Measurements from ENCODE around the gene CCDC152.

DNA sequence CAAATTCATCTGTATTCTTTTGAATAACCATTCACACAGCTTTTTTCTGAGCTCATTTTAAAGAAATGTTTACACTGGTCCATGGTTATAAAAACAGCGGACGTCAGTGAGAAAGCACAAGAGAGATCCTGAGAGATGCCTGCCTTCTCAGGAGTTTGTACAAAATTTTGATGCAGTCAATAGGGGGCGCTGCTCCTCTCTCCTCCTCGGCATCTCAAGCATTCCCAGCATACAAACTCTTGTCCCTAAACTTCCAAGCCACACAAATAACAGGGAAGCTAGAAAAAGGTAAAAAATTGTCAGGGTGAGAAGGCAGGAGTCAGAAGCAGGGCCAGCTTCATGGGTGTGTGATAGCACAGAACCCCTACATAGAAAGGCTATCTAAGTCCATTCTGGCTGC, 11.2 kb upstream of the CCDC152 start:
- TF ChIP-seq EZH2phosphoT487 (IDR thresholded peaks at IDR 0.05; ENCODE audit: insufficient read depth, low read depth) = no peak
- TF ChIP-seq EZH2 (IDR thresholded peaks at IDR 0.05; ENCODE audit: insufficient read depth, poor library complexity, severe bottlenecking) = no peak

Measured in GM23248 (cell line).